SK-N-SH (cell line): Measurements from ENCODE around the gene CILP. TPM values are rescaled to one million over a fixed set of nuclear protein-coding genes. Genes with fewer than 3 reads are reported as not detected.
"Not testable (repeated sequence)": the region's sequence is repeated elsewhere in the genome, so short reads cannot be mapped to it uniquely, and the experiment has no call there.

Experiments
- CTCF ChIA-PET: fragments of 300-600, 350-600 bp; formaldehyde crosslinking; extraction: SDS; loops from one replicate; lab custom pipeline; 2021; lab: Yijun Ruan, JAX
- POLR2A ChIA-PET: fragments of 350-600 bp; sonication (Branson Sonifier 250); formaldehyde crosslinking; extraction: SDS; loops from one replicate; lab custom pipeline; 2020; ENCODE audit warnings: antibody characterized with exemption, inconsistent platforms; lab: Yijun Ruan, JAX
- DNase-seq: peaks from one replicate; pipeline ENCODE4 v3.0.0; 2012
- H2AFZ ChIP-seq: fragments of 200-600 bp; sonication (generic); 2 replicates; pipeline ENCODE4 v1.8.1; 2016; ENCODE audit warnings: antibody characterized with exemption, mild to moderate bottlenecking, low read depth
- H3F3A ChIP-seq: fragments of 200-600 bp; sonication (generic); replicated peaks from 2 replicates; pipeline ENCODE3; 2016; ENCODE audit warnings: antibody characterized with exemption, mild to moderate bottlenecking; ENCODE audit not compliant: insufficient read depth
- H3K27ac ChIP-seq, 2 experiments: fragments of 200-500 bp in 1 of 2; fragments of 200-600 bp in 1 of 2; sonication (Bioruptor generic) in 1 of 2; sonication (generic), shearing (Covaris generic) in 1 of 2; 2 replicates each; pipeline versions ENCODE4 v1.5.1 to v1.6.1; 2014 to 2016; ENCODE audit warnings: low read depth in 2 of 2, inconsistent platforms in 1 of 2, low read length in 1 of 2, mild to moderate bottlenecking in 1 of 2, mixed read lengths in 1 of 2
- H3K27me3 ChIP-seq: fragments of 200-600 bp; sonication (generic), shearing (Covaris generic); 2 replicates; pipeline ENCODE4 v1.6.1; 2016; ENCODE audit warnings: mixed run types; ENCODE audit not compliant: insufficient read depth
- H3K36me3 ChIP-seq, 2 experiments: fragments of 200-500 bp in 1 of 2; fragments of 200-600 bp in 1 of 2; sonication (Bioruptor generic) in 1 of 2; sonication (generic) in 1 of 2; replicated peaks in 1 of 2; 2 replicates each; pipeline versions ENCODE3 to v1.5.1; 2014 to 2016; ENCODE audit warnings: low read length in 1 of 2, mild to moderate bottlenecking in 1 of 2; ENCODE audit not compliant: insufficient read depth in 2 of 2, control insufficient read depth in 1 of 2
- H3K4me1 ChIP-seq, 2 experiments: fragments of 200-500 bp in 1 of 2; fragments of 200-600 bp in 1 of 2; sonication (Bioruptor generic) in 1 of 2; sonication (generic), shearing (Covaris generic) in 1 of 2; 2 replicates each; pipeline versions ENCODE4 v1.5.1 to v1.6.1; 2014 to 2016; ENCODE audit warnings: low read depth in 1 of 2, low read length in 1 of 2, mixed run types in 1 of 2; ENCODE audit not compliant: insufficient read depth in 2 of 2, control insufficient read depth in 1 of 2
- H3K4me2 ChIP-seq: fragments of 200-600 bp; sonication (generic), shearing (Covaris generic); 2 replicates; pipeline ENCODE4 v1.6.1; 2017; ENCODE audit warnings: mixed run types
- H3K4me3 ChIP-seq, 2 experiments: fragments of 200-500 bp in 1 of 2; fragments of 200-600 bp in 1 of 2; sonication (Bioruptor generic) in 1 of 2; sonication (generic), shearing (Covaris generic) in 1 of 2; 2 replicates each; pipeline versions ENCODE4 v1.5.1 to v1.8.1; 2014 to 2016; ENCODE audit warnings: low read depth in 2 of 2, inconsistent platforms in 1 of 2, low read length in 1 of 2, mild to moderate bottlenecking in 1 of 2, mixed read lengths in 1 of 2, moderate library complexity in 1 of 2
- H3K79me2 ChIP-seq: fragments of 200-600 bp; sonication (generic); 2 replicates; pipeline ENCODE4 v1.8.1; 2017; ENCODE audit warnings: mild to moderate bottlenecking; ENCODE audit not compliant: insufficient read depth
- H3K9ac ChIP-seq: fragments of 200-600 bp; sonication (generic); 2 replicates; pipeline ENCODE4 v1.6.1; 2017; ENCODE audit warnings: mixed run types
- H3K9me2 ChIP-seq: fragments of 200-600 bp; sonication (generic); 2 replicates; pipeline ENCODE4 v1.6.1; 2017; ENCODE audit warnings: mixed run types
- H3K9me3 ChIP-seq: fragments of 200-600 bp; sonication (generic); 2 replicates; pipeline ENCODE4 v1.6.1; 2017; ENCODE audit warnings: mixed run types, mild to moderate bottlenecking, moderate library complexity
- H4K20me1 ChIP-seq: fragments of 200-600 bp; sonication (generic); 2 replicates; pipeline ENCODE4 v1.6.1; 2017; ENCODE audit warnings: mild to moderate bottlenecking, mixed run types; ENCODE audit not compliant: insufficient read depth
- JUND ChIP-seq: IDR thresholded peaks from 2 replicates; pipeline ENCODE4 v1.4.0; 2012
- RAD21 ChIP-seq: IDR thresholded peaks from 2 replicates; pipeline ENCODE4 v1.6.1; 2012; ENCODE audit warnings: mild to moderate bottlenecking, low read length
- SMC3 ChIP-seq: IDR thresholded peaks from 2 replicates; pipeline ENCODE4 v1.6.1; 2012; ENCODE audit warnings: low read depth, low read length, improper control_type of control experiment
- WGBS: methylation state at CpG from one replicate; pipeline ENCODE4 v1.1.6; 2017; ENCODE audit warnings: low lambda C conversion rate; 5-methylcytosine and 5-hydroxymethylcytosine counted together
- polyA plus RNA-seq, 3 experiments: library from polyadenylated mRNA; depleted of rRNA; stranded (reverse); fragments of >200 nt; gene quantifications; 2 replicates each; pipeline ENCODE4 v1.2.3, GENCODE V29; 2012
- TF ChIP-seq, protein P1 (sequence below): fragments of 200-600 bp; sonication (generic); IDR thresholded peaks from 2 replicates; pipeline ENCODE4 v1.6.1; 2017; ENCODE audit warnings: antibody characterized with exemption, mild to moderate bottlenecking, moderate library complexity
- TF ChIP-seq, protein P2 (sequence below): IDR thresholded peaks from 2 replicates; pipeline ENCODE4 v1.4.0; 2012; ENCODE audit warnings: low read depth, borderline replicate concordance

The CILP gene
- polyA plus RNA-seq, 1 of the 3 experiments (the other 2 are of a cell fraction), result 0.03 TPM

DNA sequence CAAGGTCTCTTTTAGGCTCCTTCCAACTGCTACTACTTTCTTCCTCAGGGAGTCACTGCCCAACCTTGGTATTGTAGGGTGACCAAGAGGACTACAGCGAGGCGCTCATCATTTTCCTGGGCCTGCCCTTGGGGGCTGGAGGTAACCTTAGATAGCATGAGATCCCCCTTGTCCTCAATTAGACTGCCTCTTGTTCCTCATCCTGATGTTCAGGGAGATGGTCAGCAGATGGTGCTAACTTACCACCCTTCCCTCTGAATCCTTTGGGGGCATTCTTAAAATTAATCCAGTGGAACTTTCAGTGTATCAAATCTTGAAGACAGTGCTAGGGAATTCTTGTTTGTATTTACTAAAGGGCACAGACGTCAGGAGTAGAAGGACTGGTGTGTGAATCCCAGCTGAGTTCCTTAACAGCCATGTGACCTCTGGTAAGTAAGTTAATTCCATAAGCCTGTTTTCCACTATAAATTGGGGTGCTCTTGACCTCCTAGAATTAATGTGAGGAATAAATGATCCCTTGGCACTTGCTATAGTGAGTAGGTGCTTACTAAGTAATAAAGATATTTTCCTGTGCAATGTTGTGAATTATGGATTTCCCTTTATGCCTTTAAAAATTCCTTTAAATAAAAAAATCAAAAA is 22.1 kb downstream of the CILP start:
- 10% methylated on average over 3 of the region's 3 CpGs for WGBS
- peak overlapping the region; percentile 28; the same call in 1 of the 2 replicates for H2AFZ ChIP-seq
- no peaks in the 10 kb centered on the region for H3K9me2 ChIP-seq
- no peak overlapping the region for H3K27ac ChIP-seq
- TF ChIP-seq, protein P1, sequence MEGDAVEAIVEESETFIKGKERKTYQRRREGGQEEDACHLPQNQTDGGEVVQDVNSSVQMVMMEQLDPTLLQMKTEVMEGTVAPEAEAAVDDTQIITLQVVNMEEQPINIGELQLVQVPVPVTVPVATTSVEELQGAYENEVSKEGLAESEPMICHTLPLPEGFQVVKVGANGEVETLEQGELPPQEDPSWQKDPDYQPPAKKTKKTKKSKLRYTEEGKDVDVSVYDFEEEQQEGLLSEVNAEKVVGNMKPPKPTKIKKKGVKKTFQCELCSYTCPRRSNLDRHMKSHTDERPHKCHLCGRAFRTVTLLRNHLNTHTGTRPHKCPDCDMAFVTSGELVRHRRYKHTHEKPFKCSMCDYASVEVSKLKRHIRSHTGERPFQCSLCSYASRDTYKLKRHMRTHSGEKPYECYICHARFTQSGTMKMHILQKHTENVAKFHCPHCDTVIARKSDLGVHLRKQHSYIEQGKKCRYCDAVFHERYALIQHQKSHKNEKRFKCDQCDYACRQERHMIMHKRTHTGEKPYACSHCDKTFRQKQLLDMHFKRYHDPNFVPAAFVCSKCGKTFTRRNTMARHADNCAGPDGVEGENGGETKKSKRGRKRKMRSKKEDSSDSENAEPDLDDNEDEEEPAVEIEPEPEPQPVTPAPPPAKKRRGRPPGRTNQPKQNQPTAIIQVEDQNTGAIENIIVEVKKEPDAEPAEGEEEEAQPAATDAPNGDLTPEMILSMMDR, result peak; percentile 86
- TF ChIP-seq, protein P2, sequence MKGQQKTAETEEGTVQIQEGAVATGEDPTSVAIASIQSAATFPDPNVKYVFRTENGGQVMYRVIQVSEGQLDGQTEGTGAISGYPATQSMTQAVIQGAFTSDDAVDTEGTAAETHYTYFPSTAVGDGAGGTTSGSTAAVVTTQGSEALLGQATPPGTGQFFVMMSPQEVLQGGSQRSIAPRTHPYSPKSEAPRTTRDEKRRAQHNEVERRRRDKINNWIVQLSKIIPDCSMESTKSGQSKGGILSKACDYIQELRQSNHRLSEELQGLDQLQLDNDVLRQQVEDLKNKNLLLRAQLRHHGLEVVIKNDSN, result no peak
- TF ChIP-seq SMC3 (peak; percentile 81), RAD21 (peak; percentile 96), JUND (no peak)
- H3K79me2 ChIP-seq, result peaks cover 8% of the 10 kb centered on the region; the same call in 1 of the 2 replicates
- H3K9ac ChIP-seq, result no peak overlapping the region
- no peaks in the 10 kb centered on the region for H3K36me3 ChIP-seq
- H3K4me3 ChIP-seq, result peak overlapping the region in 1 of 2 experiments; percentile 16; a peak in 1 of 4 replicates
- H3K4me2 ChIP-seq, result no peak overlapping the region
- DNase-seq, result peak; percentile 80
- CTCF ChIA-PET, result interaction anchor here (0.6 to 7.4 kb wide), 15 partner anchors 19 to 147 kb away, joined by 3 to 72 read pairs (median 5); partner anchors contain the start of genes CILP, PARP16 and RNU5B-1
- H3K9me3 ChIP-seq, result no peaks in the 10 kb centered on the region
- H3K4me1 ChIP-seq, result peaks cover 0 to 5% of the 10 kb centered on the region in 2 experiments; a peak in 1 of 4 replicates
- no peaks in the 10 kb centered on the region for H4K20me1 ChIP-seq
- POLR2A ChIA-PET, result no interaction called here
- no peaks in the 10 kb centered on the region for H3K27me3 ChIP-seq
- no peaks in the 10 kb centered on the region for H3F3A ChIP-seq

DNA sequence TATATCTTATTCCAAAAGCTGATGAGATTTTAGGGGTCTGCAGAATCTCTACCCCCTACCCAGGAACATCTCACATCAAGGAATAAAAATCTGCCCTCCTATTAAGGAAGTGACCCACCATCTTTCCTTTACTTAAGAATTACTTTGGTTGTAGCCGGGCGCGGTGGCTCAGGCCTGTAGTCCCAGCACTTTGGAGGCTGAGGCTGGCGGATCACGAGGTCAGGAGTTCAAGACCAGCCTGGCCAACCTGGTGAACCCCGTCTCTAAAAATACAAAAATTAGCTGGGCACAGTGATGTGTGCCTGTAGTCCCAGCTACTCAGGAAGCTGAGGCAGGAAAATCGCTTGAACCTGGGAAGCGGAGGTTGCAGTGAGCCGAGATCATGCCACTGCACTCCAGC is 22.8 kb downstream of the CILP start:
- H2AFZ ChIP-seq, POLR2A ChIA-PET: not testable (repeated sequence)
- CTCF ChIA-PET, result interaction anchor here (1.3 to 7.4 kb wide), 6 partner anchors 20 to 116 kb away, joined by 4 to 72 read pairs (median 13); partner anchors contain the start of gene RNU5B-1

More for the DNA sequence above, 22.8 kb downstream of the CILP start:
- H3K36me3 ChIP-seq, H3K9me3 ChIP-seq, H3K4me1 ChIP-seq, H3K4me3 ChIP-seq, H3K4me2 ChIP-seq, DNase-seq, H3K9me2 ChIP-seq, H4K20me1 ChIP-seq, H3K9ac ChIP-seq, H3K27ac ChIP-seq, H3K27me3 ChIP-seq, H3F3A ChIP-seq: not testable (repeated sequence)
- WGBS, result 73% methylated on average over 9 of the region's 9 CpGs
- H3K79me2 ChIP-seq, result peaks cover 15% of the 10 kb centered on the region
